HG03521 (cell line): Measurements from ENCODE around the gene MRTO4.

Source experiments
- ATAC-seq: cut with Tn5 transposase; IDR thresholded peaks from one replicate; pipeline ENCODE4 v1.9.1; 2021; ENCODE audit warnings: mild to moderate bottlenecking, moderate library complexity; ENCODE audit not compliant: unreplicated experiment

The MRTO4 gene

DNA sequence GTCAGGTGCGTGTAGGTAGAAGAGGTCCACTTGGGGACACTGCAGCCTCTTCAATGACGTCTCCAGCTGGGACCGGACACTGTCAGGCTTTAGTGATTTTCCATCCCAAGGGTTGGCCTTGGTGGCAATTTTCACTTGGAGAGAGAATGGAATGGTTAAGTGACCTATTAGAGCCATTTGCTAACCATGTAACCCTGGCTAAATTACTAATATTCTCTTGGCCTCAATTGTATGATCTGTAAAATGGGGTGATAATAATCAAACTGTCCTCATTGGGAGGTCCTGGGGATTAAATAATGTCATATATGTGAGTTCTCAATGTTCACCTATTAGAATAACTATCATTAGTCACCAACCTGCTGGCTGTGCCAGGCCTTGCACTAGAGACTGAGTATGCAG lies 56.9 kb downstream of the MRTO4 start:
- no peak for ATAC-seq

- ATAC-seq: no peak
These were observed 57.7 kb downstream of the MRTO4 start for GRCh38 chr1:19309123-19309813.
